Caco-2 (cell line): ENCODE data around the gene VAMP1. TPM values are rescaled to one million over a fixed set of nuclear protein-coding genes. Genes with fewer than 3 reads are reported as not detected.

Experiments used
- Bru-seq: library from RNA; stranded (reverse); fragments of 400-500 nt; gene quantifications from one replicate; lab custom pipeline; 2021; lab: Mats Ljungman, UMichigan
- BruChase-seq, 2 experiments: library from RNA; stranded (reverse); fragments of 400-500 nt; gene quantifications; one replicate each; lab custom pipeline; 2021; lab: Mats Ljungman, UMichigan
- BruUV-seq: library from RNA; stranded (reverse); fragments of 400-500 nt; replicated peaks from 2 replicates; lab custom pipeline; 2021; lab: Mats Ljungman, UMichigan
- CTCF ChIA-PET: fragments of 300-600 bp; sonication (Branson Sonifier 250); formaldehyde crosslinking; loops from one replicate; lab custom pipeline; 2022; ENCODE audit warnings: antibody characterized with exemption; lab: Charles Lee
- POLR2A ChIA-PET: fragments of 300-600 bp; sonication (Branson Sonifier 250); formaldehyde crosslinking; loops from one replicate; lab custom pipeline; 2022; ENCODE audit warnings: antibody characterized with exemption; lab: Charles Lee
- DNase-seq, 2 experiments: peaks; one replicate each; pipeline versions ENCODE4 v3.0.0 to v3.0.0-alpha.2; 2020 to 2022
- H3K27me3 ChIP-seq: replicated peaks from 2 replicates; pipeline ENCODE4 v1.6.0; 2011; ENCODE audit warnings: low read length; ENCODE audit not compliant: control insufficient read depth, insufficient read depth
- H3K36me3 ChIP-seq: 2 replicates; pipeline ENCODE4 v1.5.1; 2011; ENCODE audit warnings: low read length; ENCODE audit not compliant: control insufficient read depth, insufficient read depth
- H3K4me1 ChIP-seq: fragments of 250-450 bp; sonication (Bioruptor Pico); 2 replicates; pipeline ENCODE4 v1.5.1; 2020; ENCODE audit warnings: mild to moderate bottlenecking
- H3K4me3 ChIP-seq: 2 replicates; pipeline ENCODE4 v1.5.1; 2011; ENCODE audit warnings: low read depth, mild to moderate bottlenecking, control low read depth, low read length
- H3K9me3 ChIP-seq: fragments of 250-450 bp; sonication (Bioruptor Pico); 2 replicates; pipeline ENCODE4 v1.5.1; 2020; ENCODE audit warnings: mild to moderate bottlenecking, moderate library complexity
- H3K27ac Mint-ChIP-seq: one replicate; pipeline ENCODE4 v1.8.0; 2022; ENCODE audit warnings: mixed read lengths; ENCODE audit not compliant: unreplicated experiment
- H3K27me3 Mint-ChIP-seq: one replicate; pipeline ENCODE4 v1.8.0; 2022; ENCODE audit warnings: mixed read lengths; ENCODE audit not compliant: insufficient read depth, unreplicated experiment
- H3K36me3 Mint-ChIP-seq: one replicate; pipeline ENCODE4 v1.8.0; 2022; ENCODE audit warnings: mild to moderate bottlenecking, mixed read lengths; ENCODE audit not compliant: insufficient read depth, unreplicated experiment
- H3K4me1 Mint-ChIP-seq: one replicate; pipeline ENCODE4 v1.8.0; 2022; ENCODE audit warnings: low read depth, mixed read lengths; ENCODE audit not compliant: unreplicated experiment
- H3K4me3 Mint-ChIP-seq: one replicate; pipeline ENCODE4 v1.8.0; 2022; ENCODE audit warnings: mild to moderate bottlenecking, moderate library complexity, mixed read lengths; ENCODE audit not compliant: unreplicated experiment
- H3K9me3 Mint-ChIP-seq: one replicate; pipeline ENCODE4 v1.8.0; 2022; ENCODE audit warnings: mixed read lengths; ENCODE audit not compliant: unreplicated experiment
- CTCF ChIP-seq, 2 experiments: fragments of 200-600 bp in 1 of 2; IDR thresholded peaks; 1 replicate in 1 of 2; 2 replicates in 1 of 2; pipeline versions ENCODE4 v1.5.1 to v1.8.0; 2011 to 2022; ENCODE audit warnings: antibody characterized with exemption in 1 of 2, control low read depth in 1 of 2, inconsistent platforms in 1 of 2, low read depth in 1 of 2, low read length in 1 of 2, mild to moderate bottlenecking in 1 of 2, moderate library complexity in 1 of 2; ENCODE audit not compliant: insufficient read depth in 1 of 2, severe bottlenecking in 1 of 2, unreplicated experiment in 1 of 2
- intact Hi-C: fragments of 100-400 bp; cut with micrococcal nuclease; formaldehyde crosslinking; loops from one replicate; pipeline ENCODE4 v1.10.0; 2022; ENCODE audit not compliant: unreplicated experiment
- long read RNA-seq: library from polyadenylated mRNA; stranded (forward); transcript quantifications from one replicate; pipeline ENCODE4 v2.0.0, GENCODE V29; 2022
- total RNA-seq: library from RNA; stranded (reverse); gene quantifications from 2 replicates; pipeline ENCODE4 v1.2.3, GENCODE V29; 2022

VAMP1 gene, protein sequence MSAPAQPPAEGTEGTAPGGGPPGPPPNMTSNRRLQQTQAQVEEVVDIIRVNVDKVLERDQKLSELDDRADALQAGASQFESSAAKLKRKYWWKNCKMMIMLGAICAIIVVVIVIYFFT
- total RNA-seq: 8.4 and 9.7 TPM in 2 replicates
- Bru-seq, nascent RNA: percentile 70 among the genes with signal in this experiment
- percentile 58 among the genes with signal in this experiment for BruChase-seq, experiment 1, labeled RNA remaining after a 2-hour chase
- percentile 58 among the genes with signal in this experiment for BruChase-seq, experiment 2, labeled RNA remaining after a 6-hour chase
- long read RNA-seq, partial matches to known transcripts: 0 of 3 reads
- long read RNA-seq, other reads (novel, unspliced or antisense): 3 of 3 reads

DNA sequence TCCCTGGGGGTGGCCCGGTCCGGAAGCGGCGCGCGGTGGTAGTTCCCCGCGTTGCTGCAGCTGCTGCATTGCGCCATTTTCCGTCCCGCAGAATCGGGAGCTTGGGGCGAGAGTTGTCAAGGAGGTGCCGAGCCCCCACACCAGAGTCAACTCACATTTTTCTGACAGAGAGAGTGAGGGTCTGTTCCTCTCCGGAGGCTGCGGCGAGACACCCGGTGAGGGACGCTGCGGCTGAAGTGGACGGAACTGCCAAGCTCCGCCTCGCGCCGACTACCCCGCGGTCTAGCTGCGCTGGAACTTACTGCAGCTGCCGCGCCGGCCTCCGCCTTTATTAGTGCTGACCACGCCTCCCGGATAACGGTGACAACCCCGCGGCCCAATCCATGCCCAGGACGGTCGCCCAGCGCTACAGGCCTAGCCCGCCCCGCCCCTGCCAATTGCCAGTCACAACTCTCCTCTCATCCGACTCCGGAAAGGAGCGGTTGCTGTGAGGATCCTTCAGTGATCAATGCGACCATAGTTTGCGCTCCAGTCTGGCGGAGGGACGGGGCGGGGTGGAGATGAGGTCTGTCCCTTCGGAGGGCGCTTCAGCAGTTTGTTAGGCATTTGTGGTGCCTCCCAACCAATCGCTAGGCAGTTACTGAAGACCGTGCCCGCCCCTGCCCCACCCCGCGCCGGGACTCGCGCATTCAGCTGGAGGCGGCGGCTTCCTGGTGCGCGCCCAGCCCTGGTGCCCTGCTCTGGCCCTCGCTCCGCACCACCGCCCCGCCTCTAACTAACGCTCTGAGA is at the start of gene VAMP1:
TSS of gene VAMP1 (minus strand) at position 303 of the 789 bp plus-strand sequence. CDS start at position 157, 146 bp downstream.
- no peak for TF ChIP-seq CTCF (IDR thresholded peaks at IDR 0.05; ENCODE audit: insufficient read depth in 1 of 2, low read depth in 1 of 2, low read length in 1 of 2, severe bottlenecking in 1 of 2, unreplicated experiment in 1 of 2)
- no peaks in the 10 kb centered on the region for H3K9me3 Mint-ChIP-seq
- POLR2A ChIA-PET: interaction anchor here (0.6 to 3.2 kb wide), 43 partner anchors 9 to 1773 kb away, joined by 3 to 57 read pairs (median 6); partner anchors contain the start of genes COPS7A, GAPDH, LTBR and MRPL51

DNA sequence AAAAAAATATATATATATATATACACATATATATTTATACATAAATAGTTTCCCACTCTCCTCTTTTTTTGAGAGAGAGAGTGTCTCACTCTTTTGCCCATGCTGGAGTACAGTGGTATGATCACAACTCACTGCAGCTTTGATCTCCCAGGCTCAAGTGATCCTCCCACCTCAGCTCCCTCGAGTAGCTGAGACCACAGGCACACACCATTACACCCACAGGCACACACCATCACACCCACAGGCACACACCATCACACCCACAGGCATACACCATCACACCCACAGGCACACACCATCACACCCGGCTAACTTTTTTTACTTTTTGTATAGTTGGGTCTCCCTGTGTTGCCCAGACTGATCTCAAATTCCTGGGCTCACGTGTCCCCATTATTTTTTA is 49.7 kb upstream of the VAMP1 start:
- H3K4me1 ChIP-seq: no peaks in the 10 kb centered on the region
- no peaks in the 10 kb centered on the region for H3K27me3 ChIP-seq
- no peak overlapping the region for H3K27ac Mint-ChIP-seq
- H3K9me3 Mint-ChIP-seq: no peaks in the 10 kb centered on the region
- no peak overlapping the region for H3K4me3 Mint-ChIP-seq
- H3K27me3 Mint-ChIP-seq: no peaks in the 10 kb centered on the region
- no peak overlapping the region for H3K4me3 ChIP-seq
- no peak for TF ChIP-seq CTCF (IDR thresholded peaks at IDR 0.05; ENCODE audit: insufficient read depth in 1 of 2, low read depth in 1 of 2, low read length in 1 of 2, severe bottlenecking in 1 of 2, unreplicated experiment in 1 of 2)
- intact Hi-C loops: no loop called here
- no TSS peak for BruUV-seq
- POLR2A ChIA-PET: interaction anchor here (1.5 kb wide), 1 partner anchor 14 kb away, joined by 3 read pairs; the partner anchor contains the start of gene GAPDH
- H3K36me3 Mint-ChIP-seq: peaks cover 100% of the 10 kb centered on the region
- no peak for DNase-seq
- no peaks in the 10 kb centered on the region for H3K4me1 Mint-ChIP-seq
- CTCF ChIA-PET: no interaction called here
- no peaks in the 10 kb centered on the region for H3K9me3 ChIP-seq
- peaks cover 18% of the 10 kb centered on the region for H3K36me3 ChIP-seq

More for the DNA sequence above, at the start of gene VAMP1:
- intact Hi-C loops: loop anchor here (1.0 kb wide), 3 partner anchors 18 to 64 kb away; partner anchors contain the start of genes GAPDH, MRPL51 and TAPBPL
- Mint-ChIP-seq H3K27ac (peak within 1 kb of the TSS; percentile 64), H3K4me3 (peak within 1 kb of the TSS; percentile 78), H3K4me1 (peaks cover 6% of the 10 kb centered on the region), H3K27me3 (no peaks in the 10 kb centered on the region), H3K36me3 (peaks cover 8% of the 10 kb centered on the region)
- BruUV-seq: no TSS peak
- no peaks in the 10 kb centered on the region for H3K36me3 ChIP-seq
- H3K4me1 ChIP-seq: no peaks in the 10 kb centered on the region
- H3K4me3 ChIP-seq: peak within 1 kb of the TSS; percentile 86
- DNase-seq: peak; percentile 99 to 100
- H3K27me3 ChIP-seq: no peaks in the 10 kb centered on the region
- H3K9me3 ChIP-seq: no peaks in the 10 kb centered on the region
- CTCF ChIA-PET: interaction anchor here (0.6 to 2.2 kb wide), 17 partner anchors 9 to 275 kb away, joined by 3 to 19 read pairs (median 5); partner anchors contain the start of gene TAPBPL

DNA sequence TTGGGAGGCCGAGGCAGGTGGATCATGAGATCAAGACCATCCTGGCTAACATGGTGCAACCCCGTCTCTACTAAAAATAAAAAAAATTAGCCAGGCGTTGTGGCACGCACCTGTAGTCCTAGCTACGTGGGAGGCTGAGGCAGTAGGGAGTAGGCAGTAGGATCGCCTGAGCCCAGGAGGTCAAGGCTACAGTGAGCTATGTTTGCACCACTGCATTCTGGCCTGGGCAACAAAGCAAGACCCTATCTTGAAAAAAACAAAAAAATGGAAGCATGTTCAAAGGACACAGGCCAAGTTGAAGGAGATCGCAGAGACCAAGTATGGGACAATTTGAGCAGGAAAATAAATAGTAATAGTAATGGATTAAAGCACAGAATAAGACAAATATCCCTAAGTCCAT is 37.6 kb upstream of the VAMP1 start:
- Mint-ChIP-seq H3K27me3 (no peaks in the 10 kb centered on the region), H3K4me1 (peaks cover 12% of the 10 kb centered on the region), H3K36me3 (peaks cover 70% of the 10 kb centered on the region), H3K4me3 (no peak overlapping the region), H3K27ac (peak overlapping the region; percentile 75), H3K9me3 (no peaks in the 10 kb centered on the region)
- POLR2A ChIA-PET: interaction anchor here (0.7 to 1.6 kb wide), 5 partner anchors 15 to 182 kb away, joined by 3 to 22 read pairs (median 3); partner anchors contain the start of genes GAPDH and MRPL51
- no peak overlapping the region for H3K4me3 ChIP-seq
- peaks cover 18% of the 10 kb centered on the region for H3K4me1 ChIP-seq
- intact Hi-C loops: no loop called here
- no peaks in the 10 kb centered on the region for H3K27me3 ChIP-seq
- no peaks in the 10 kb centered on the region for H3K9me3 ChIP-seq
- TF ChIP-seq CTCF (IDR thresholded peaks at IDR 0.05; ENCODE audit: insufficient read depth in 1 of 2, low read depth in 1 of 2, low read length in 1 of 2, severe bottlenecking in 1 of 2, unreplicated experiment in 1 of 2): no peak
- CTCF ChIA-PET: interaction anchor here (0.9 to 1.9 kb wide), 2 partner anchors 30 to 43 kb away, joined by 3 to 7 read pairs; no protein-coding TSS in a partner anchor
- no peak for DNase-seq
- BruUV-seq: no TSS peak
- peaks cover 3% of the 10 kb centered on the region for H3K36me3 ChIP-seq
